ACC112 (cell line): ENCODE results near the gene ERGIC1.

Experiments used
- H2AFZ ChIP-seq: fragments of 200-600 bp; sonication (generic); one replicate; pipeline ENCODE4 v1.6.0; 2017; ENCODE audit warnings: antibody characterized with exemption, low read length; ENCODE audit not compliant: unreplicated experiment
- H3K27ac ChIP-seq: fragments of 200-600 bp; sonication (generic); 2 replicates; pipeline ENCODE4 v1.5.1; 2014; ENCODE audit warnings: low read depth, mild to moderate bottlenecking, antibody characterized with exemption, low read length, moderate library complexity
- H3K27me3 ChIP-seq: fragments of 200-600 bp; sonication (generic); 2 replicates; pipeline ENCODE4 v1.6.1; 2014; ENCODE audit warnings: mild to moderate bottlenecking, antibody characterized with exemption, low read length, moderate library complexity, mixed read lengths; ENCODE audit not compliant: insufficient read depth
- H3K36me3 ChIP-seq: fragments of 200-600 bp; sonication (generic); 2 replicates; pipeline ENCODE4 v1.6.1; 2016; ENCODE audit warnings: mild to moderate bottlenecking, antibody characterized with exemption, low read length, moderate library complexity, mixed read lengths; ENCODE audit not compliant: insufficient read depth
- H3K4me1 ChIP-seq: fragments of 200-600 bp; sonication (generic); one replicate; pipeline ENCODE4 v1.6.1; 2016; ENCODE audit warnings: low read length, mixed read lengths; ENCODE audit not compliant: insufficient read depth, unreplicated experiment, control insufficient read depth
- H3K4me3 ChIP-seq: fragments of 200-600 bp; sonication (generic); 2 replicates; pipeline ENCODE4 v1.5.1; 2014; ENCODE audit warnings: mild to moderate bottlenecking, low read depth, low read length
- H3K79me2 ChIP-seq: fragments of 200-600 bp; sonication (generic); one replicate; pipeline ENCODE4 v1.6.0; 2016; ENCODE audit warnings: low read length; ENCODE audit not compliant: control insufficient read depth, unreplicated experiment, insufficient read depth

The ERGIC1 gene

DNA sequence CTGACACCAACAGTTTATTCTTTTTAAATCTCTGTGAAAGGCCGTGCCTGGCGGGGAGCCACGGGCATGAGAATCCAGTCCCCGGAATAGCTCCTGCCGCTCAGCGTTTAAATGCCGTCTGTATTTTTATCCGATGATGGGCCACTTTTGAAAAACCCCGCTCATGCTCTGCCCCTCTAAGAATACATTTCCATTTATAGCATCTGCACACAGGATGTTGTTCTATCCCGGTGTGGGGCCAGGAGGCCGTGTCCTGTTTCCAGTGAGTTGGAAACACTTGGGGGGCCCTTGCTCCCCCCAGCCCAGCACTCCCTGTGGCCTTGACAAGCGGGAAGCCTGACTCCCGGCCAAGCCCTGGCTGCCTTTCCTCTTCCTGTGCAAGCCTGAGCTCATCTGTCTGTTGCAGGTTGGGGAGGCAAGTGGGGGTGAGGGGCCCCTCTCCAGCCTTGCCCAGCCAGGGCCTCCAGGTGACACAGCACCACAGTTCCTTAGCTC lies 39.0 kb downstream of the ERGIC1 start:
- H2AFZ ChIP-seq = no peak overlapping the region
- no peaks in the 10 kb centered on the region for H3K27me3 ChIP-seq
- H3K4me1 ChIP-seq = peaks cover 85% of the 10 kb centered on the region
- H3K79me2 ChIP-seq = peaks cover 67% of the 10 kb centered on the region
- no peaks in the 10 kb centered on the region for H3K36me3 ChIP-seq
- peak overlapping the region; percentile 4; the same call in 1 of the 2 replicates for H3K4me3 ChIP-seq
- peak overlapping the region; percentile 100 for H3K27ac ChIP-seq

- H3K4me1 ChIP-seq = peaks cover 84% of the 10 kb centered on the region
These were observed 39.5 kb downstream of the ERGIC1 start for GRCh38 chr5:172873513-172873912.

DNA sequence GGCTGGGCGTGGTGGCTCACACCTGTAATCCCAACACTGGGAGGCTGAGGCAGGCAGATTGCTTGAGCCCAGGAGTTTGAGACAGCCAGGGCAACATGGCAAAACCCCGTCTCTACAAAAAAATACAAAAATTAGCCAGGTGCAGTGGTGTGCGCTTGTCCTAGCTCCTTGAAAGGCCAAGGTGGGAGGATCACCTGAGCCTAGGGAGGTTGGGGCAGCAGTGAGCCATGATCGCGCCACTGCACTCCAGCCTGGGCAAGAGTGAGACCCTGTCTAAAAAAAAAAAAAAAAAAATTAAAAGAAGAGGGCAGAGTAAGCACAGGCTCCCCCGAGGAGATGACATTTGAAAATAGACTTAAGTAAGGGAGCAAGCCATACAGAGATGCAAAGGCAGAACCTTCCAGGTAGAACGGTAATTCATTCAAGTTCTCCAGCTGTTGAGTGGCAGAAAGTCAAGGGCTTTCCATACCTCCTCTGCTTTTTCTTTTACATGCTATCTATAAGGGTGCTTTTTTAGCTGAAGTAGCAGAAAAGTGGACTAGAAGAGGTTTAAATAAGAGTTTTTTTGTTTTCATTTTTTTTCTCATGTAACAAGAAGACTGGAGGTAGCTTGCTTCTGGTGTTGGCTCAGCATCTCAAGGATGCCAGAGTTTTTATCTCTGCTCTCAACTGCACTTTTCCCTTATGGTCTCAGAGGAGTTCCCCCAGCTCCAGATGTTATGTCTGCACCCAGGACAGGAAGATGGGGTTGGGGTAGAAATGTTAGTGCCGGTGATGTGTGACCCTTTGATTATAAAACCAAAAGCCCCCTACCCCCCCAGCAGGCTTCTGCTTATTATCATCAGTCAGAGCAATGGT lies 40.8 kb downstream of the ERGIC1 start:
- no peak overlapping the region for H3K4me3 ChIP-seq
- peaks cover 84% of the 10 kb centered on the region for H3K79me2 ChIP-seq
- no peaks in the 10 kb centered on the region; the same call in 1 of the 2 replicates for H3K36me3 ChIP-seq
- H3K4me1 ChIP-seq = peaks cover 84% of the 10 kb centered on the region
- H2AFZ ChIP-seq = no peak overlapping the region
- H3K27me3 ChIP-seq = no peaks in the 10 kb centered on the region
- peak overlapping the region; percentile 73 for H3K27ac ChIP-seq

More at GRCh38 chr5:172873513-172873912, 39.5 kb downstream of the ERGIC1 start:
- Histone ChIP-seq H3K27me3 (no peaks in the 10 kb centered on the region), H2AFZ (no peak overlapping the region), H3K79me2 (peaks cover 72% of the 10 kb centered on the region), H3K36me3 (no peaks in the 10 kb centered on the region), H3K4me3 (peak overlapping the region; percentile 4; the same call in 1 of the 2 replicates), H3K27ac (peak overlapping the region; percentile 100)

- H3K36me3 ChIP-seq = no peaks in the 10 kb centered on the region; the same call in 1 of the 2 replicates
- H2AFZ ChIP-seq = no peak overlapping the region
- peaks cover 90% of the 10 kb centered on the region for H3K79me2 ChIP-seq
- H3K4me1 ChIP-seq = peaks cover 76% of the 10 kb centered on the region
- H3K4me3 ChIP-seq = no peak overlapping the region
- H3K27me3 ChIP-seq = no peaks in the 10 kb centered on the region
- peak overlapping the region; percentile 73 for H3K27ac ChIP-seq
These were observed 41.6 kb downstream of the ERGIC1 start for GRCh38 chr5:172875505-172876279.

DNA sequence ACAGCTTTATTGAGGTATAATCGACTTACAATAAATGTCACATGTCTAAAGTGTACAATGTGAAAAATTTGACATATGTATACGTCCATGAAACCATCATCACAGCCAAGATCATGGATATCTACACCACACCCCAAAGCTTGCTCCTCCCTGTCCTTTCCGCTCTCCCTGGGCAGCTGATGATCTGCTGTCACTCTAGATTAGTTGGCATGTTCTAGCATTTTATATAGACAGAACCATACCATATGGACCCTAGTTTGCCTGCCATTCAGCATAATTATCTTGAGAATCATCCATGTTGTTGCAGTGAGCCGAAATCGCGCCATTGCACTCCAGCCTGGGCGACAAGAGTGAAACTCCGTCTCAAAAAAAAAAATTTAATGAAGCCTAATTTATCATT lies 42.5 kb downstream of the ERGIC1 start:
- no peak overlapping the region for H3K4me3 ChIP-seq
- H3K36me3 ChIP-seq = no peaks in the 10 kb centered on the region; the same call in 1 of the 2 replicates
- H3K4me1 ChIP-seq = peaks cover 72% of the 10 kb centered on the region
- H2AFZ ChIP-seq = no peak overlapping the region
- H3K79me2 ChIP-seq = peaks cover 89% of the 10 kb centered on the region
- H3K27ac ChIP-seq = peak overlapping the region; percentile 73
- no peaks in the 10 kb centered on the region for H3K27me3 ChIP-seq

DNA sequence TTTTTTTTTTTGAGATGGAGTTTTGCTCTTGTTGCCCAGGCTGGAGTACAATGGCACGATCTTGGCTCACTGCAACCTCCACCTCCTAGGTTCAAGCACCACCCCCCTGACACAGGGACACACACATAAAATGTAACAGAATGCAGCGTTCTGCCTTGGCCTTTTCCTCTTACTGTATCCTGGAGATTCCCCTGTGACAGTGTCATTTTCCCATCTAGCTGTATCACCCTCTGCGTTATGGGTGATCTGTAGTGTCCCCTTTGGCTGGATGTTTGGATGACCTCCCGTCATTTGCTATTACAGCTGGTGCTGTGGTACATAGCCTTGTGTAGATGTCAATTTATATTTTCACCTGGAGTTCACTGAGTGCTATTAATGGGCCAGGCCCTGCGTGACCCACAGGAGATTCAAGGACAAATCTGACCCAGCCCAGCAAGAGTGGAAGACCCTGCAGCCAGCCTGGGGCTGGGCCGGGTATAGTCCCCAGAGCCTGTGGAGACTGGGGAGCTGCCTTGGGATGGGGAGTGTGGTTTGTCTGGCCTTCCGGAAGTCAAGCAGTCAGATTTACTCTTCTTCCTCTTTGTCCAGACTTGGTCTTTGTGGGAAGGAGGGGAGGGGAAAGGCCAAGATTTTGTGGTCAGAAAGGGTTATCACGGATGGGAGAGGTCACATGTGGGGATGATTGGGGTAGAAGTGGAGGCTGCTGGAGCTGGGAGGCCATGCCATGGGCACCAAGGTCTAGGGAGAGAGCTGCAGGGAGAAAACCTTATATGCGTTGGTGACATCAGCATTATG lies 43.6 kb downstream of the ERGIC1 start:
- Histone ChIP-seq H3K36me3 (no peaks in the 10 kb centered on the region; the same call in 1 of the 2 replicates), H3K4me1 (peaks cover 72% of the 10 kb centered on the region), H3K27ac (peak overlapping the region; percentile 81), H3K4me3 (no peak overlapping the region), H3K27me3 (no peaks in the 10 kb centered on the region), H2AFZ (no peak overlapping the region), H3K79me2 (peaks cover 91% of the 10 kb centered on the region)

GRCh38 chr5:172878585-172878932 lies 44.5 kb downstream of the ERGIC1 start:
- H3K4me1 ChIP-seq = peaks cover 67% of the 10 kb centered on the region
- peak overlapping the region; percentile 81 for H3K27ac ChIP-seq
- peaks cover 6% of the 10 kb centered on the region; the same call in 1 of the 2 replicates for H3K36me3 ChIP-seq
- H3K79me2 ChIP-seq = peaks cover 91% of the 10 kb centered on the region
- H2AFZ ChIP-seq = no peak overlapping the region
- H3K27me3 ChIP-seq = no peaks in the 10 kb centered on the region
- no peak overlapping the region for H3K4me3 ChIP-seq

- Histone ChIP-seq H3K27ac (peak overlapping the region; percentile 81), H3K27me3 (no peaks in the 10 kb centered on the region), H3K36me3 (peaks cover 10% of the 10 kb centered on the region; the same call in 1 of the 2 replicates), H2AFZ (no peak overlapping the region), H3K4me1 (peaks cover 65% of the 10 kb centered on the region), H3K4me3 (no peak overlapping the region), H3K79me2 (peaks cover 92% of the 10 kb centered on the region)
These were observed 45.1 kb downstream of the ERGIC1 start for GRCh38 chr5:172878933-172879752.

DNA sequence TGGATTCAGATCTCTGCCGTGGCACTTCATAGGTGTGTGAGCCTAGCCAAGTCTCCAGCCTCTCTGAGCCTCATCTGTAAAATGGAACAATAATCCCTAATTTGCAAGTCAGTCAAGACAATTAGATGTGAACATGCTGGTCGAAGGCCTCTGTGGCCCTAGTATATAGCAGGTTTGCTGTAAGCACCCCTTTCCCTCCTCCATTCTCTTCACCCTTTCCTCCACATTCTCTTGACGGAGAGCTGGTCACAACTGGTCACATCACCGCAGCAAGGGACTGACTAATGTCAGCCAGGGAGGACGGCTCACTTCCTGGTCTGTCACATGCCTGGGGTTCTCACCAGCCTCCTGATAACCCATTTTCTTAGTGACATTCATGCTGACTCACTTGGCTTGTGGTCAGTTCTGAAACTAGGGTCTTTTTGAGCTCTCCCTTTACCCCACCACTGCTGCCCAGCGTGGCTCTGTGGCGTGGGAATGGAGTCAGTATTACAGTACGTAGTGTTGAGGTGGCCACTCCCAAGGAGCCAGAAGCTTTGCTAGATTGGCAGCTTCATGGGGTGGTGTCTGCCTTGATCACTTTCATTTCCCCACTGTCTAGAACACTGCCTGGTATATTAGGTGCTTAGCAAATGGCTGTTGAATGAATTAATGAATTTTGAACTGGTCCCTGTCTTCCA lies 47.8 kb downstream of the ERGIC1 start:
- H3K27me3 ChIP-seq = no peaks in the 10 kb centered on the region
- peaks cover 51% of the 10 kb centered on the region for H3K4me1 ChIP-seq
- peaks cover 10% of the 10 kb centered on the region; the same call in 1 of the 2 replicates for H3K36me3 ChIP-seq
- H3K79me2 ChIP-seq = peaks cover 90% of the 10 kb centered on the region
- peak overlapping the region; percentile 88 for H3K27ac ChIP-seq
- no peak overlapping the region for H3K4me3 ChIP-seq
- H2AFZ ChIP-seq = no peak overlapping the region
